HepG2 (cell line): Measurements from ENCODE around the gene TEAD3. TPM values are rescaled to one million over a fixed set of nuclear protein-coding genes. Genes with fewer than 3 reads are reported as not detected.

ENCODE experiments used
- ATAC-seq: fragments of 200-7000 bp; cut with Tn5 transposase; 3 replicates; pipeline ENCODE4 v1.9.1; 2020; ENCODE audit warnings: mild to moderate bottlenecking, moderate library complexity
- BruUV-seq: library from RNA; stranded (reverse); fragments of 400-500 nt; replicated peaks from 2 replicates; lab custom pipeline; 2021; lab: Mats Ljungman, UMichigan
- CTCF ChIA-PET: fragments of 300-600 bp; formaldehyde crosslinking; extraction: SDS; loops from one replicate; lab custom pipeline; 2021; ENCODE audit warnings: low total read pairs, inconsistent platforms, low intra/inter-chr PET ratio; lab: Yijun Ruan, JAX
- POLR2A ChIA-PET: fragments of 350-600 bp; sonication (Branson Sonifier 250); formaldehyde crosslinking; loops from one replicate; lab custom pipeline; 2020; ENCODE audit warnings: antibody characterized with exemption, inconsistent platforms; lab: Yijun Ruan, JAX
- DNase-seq: peaks from one replicate; pipeline ENCODE4 v3.0.0-alpha.2; 2015; ENCODE audit warnings: low spot score
- FAIRE-seq: peaks from 3 replicates; lab custom pipeline; 2011; peaks lifted over from hg19 to GRCh38; lab: Jason Lieb, UNC
- H2AFZ ChIP-seq: one replicate; pipeline ENCODE4 v1.6.1; 2011; ENCODE audit warnings: low read length, inconsistent platforms
- H3K27ac ChIP-seq: fragments of 300-600 bp; 3 replicates; pipeline ENCODE4 v1.8.0; 2011; ENCODE audit warnings: mixed run types, mild to moderate bottlenecking, mixed read lengths, low read length, inconsistent platforms; ENCODE audit not compliant: insufficient read depth; ENCODE audit errors: extremely low read length
- H3K27me3 ChIP-seq, 2 experiments: fragments of 200-600 bp in 1 of 2; 2 replicates in 1 of 2; 3 replicates in 1 of 2; pipeline versions ENCODE4 v1.6.0 to v1.8.0; 2011; ENCODE audit warnings: low read length in 2 of 2, mild to moderate bottlenecking in 2 of 2, moderate library complexity in 2 of 2, inconsistent platforms in 1 of 2; ENCODE audit not compliant: insufficient read depth in 2 of 2, control insufficient read depth in 1 of 2
- H3K36me3 ChIP-seq, 2 experiments: fragments of 200-600 bp in 1 of 2; replicated peaks in 1 of 2; 2 replicates in 1 of 2; 3 replicates in 1 of 2; pipeline versions ENCODE4 v1.5.1 to v1.8.0; 2011; ENCODE audit warnings: low read length in 2 of 2, inconsistent platforms in 1 of 2; ENCODE audit not compliant: insufficient read depth in 2 of 2, control insufficient read depth in 1 of 2
- H3K4me1 ChIP-seq: 2 replicates; pipeline ENCODE4 v1.5.1; 2012; ENCODE audit warnings: low read length, inconsistent platforms; ENCODE audit not compliant: insufficient read depth
- H3K4me2 ChIP-seq: 2 replicates; pipeline ENCODE4 v1.6.0; 2011; ENCODE audit warnings: low read depth, low read length, inconsistent platforms
- H3K4me3 ChIP-seq, 3 experiments: fragments of 200-600 bp in 1 of 3; sonication (generic), shearing (Covaris generic) in 1 of 3; replicated peaks in 1 of 3; 2 replicates each; pipeline ENCODE4 v1.5.1; 2011 to 2016; ENCODE audit warnings: low read length in 3 of 3, inconsistent platforms in 2 of 3, low read depth in 2 of 3, mild to moderate bottlenecking in 2 of 3, control low read depth in 1 of 3, mixed read lengths in 1 of 3; ENCODE audit not compliant: insufficient read depth in 1 of 3
- H3K79me2 ChIP-seq: one replicate; pipeline ENCODE4 v1.6.1; 2011; ENCODE audit warnings: low read length, inconsistent platforms; ENCODE audit not compliant: insufficient read depth
- H3K9ac ChIP-seq: 2 replicates; pipeline ENCODE4 v1.6.0; 2011; ENCODE audit warnings: mild to moderate bottlenecking, low read depth, low read length, inconsistent platforms; ENCODE audit not compliant: insufficient read depth
- H3K9me3 ChIP-seq: 2 replicates; pipeline ENCODE4 v1.5.1; 2012; ENCODE audit warnings: mild to moderate bottlenecking, low read length
- H4K20me1 ChIP-seq: 2 replicates; pipeline ENCODE4 v1.6.0; 2011; ENCODE audit warnings: inconsistent platforms, mild to moderate bottlenecking, low read length, moderate library complexity; ENCODE audit not compliant: insufficient read depth
- ATF7 ChIP-seq, 2 experiments: fragments of 450-650 bp in 1 of 2; sonication (generic) in 1 of 2; formaldehyde crosslinking in 1 of 2; IDR thresholded peaks; 2 replicates each; pipeline versions ENCODE4 v1.4.0 to v1.6.1; 2016 to 2020; ENCODE audit warnings: antibody characterized with exemption in 1 of 2, mild to moderate bottlenecking in 1 of 2, missing genetic modification reagents in 1 of 2
- FLYWCH1 ChIP-seq: sonication (generic); formaldehyde crosslinking; IDR thresholded peaks from 2 replicates; pipeline ENCODE4 v1.8.1; 2023; ENCODE audit warnings: mild to moderate bottlenecking, missing genetic modification reagents
- GTF3A ChIP-seq: sonication (generic); formaldehyde crosslinking; conservative IDR thresholded peaks from 2 replicates; pipeline ENCODE4 v1.4.0; 2020; ENCODE audit warnings: mild to moderate bottlenecking, missing genetic modification reagents
- KMT2B ChIP-seq: IDR thresholded peaks from 2 replicates; pipeline ENCODE4 v1.6.1; 2016; ENCODE audit warnings: missing genetic modification reagents, missing compliant biosample characterization
- MED1 ChIP-seq: sonication (generic); formaldehyde crosslinking; IDR thresholded peaks from 2 replicates; pipeline ENCODE4 v1.4.0; 2020; ENCODE audit warnings: missing genetic modification reagents
- NFYC ChIP-seq: IDR thresholded peaks from 2 replicates; pipeline ENCODE4 v1.6.1; 2016; ENCODE audit warnings: missing genetic modification reagents, missing compliant biosample characterization
- NR3C1 ChIP-seq: sonication (generic); formaldehyde crosslinking; IDR thresholded peaks from 2 replicates; pipeline ENCODE4 v1.4.0; 2020; ENCODE audit warnings: missing genetic modification reagents
- PCBP2 ChIP-seq: fragments of 200-400 bp; formaldehyde crosslinking; optimal IDR thresholded peaks from 2 replicates; pipeline ENCODE3; 2018; ENCODE audit warnings: low read length, low read depth; ENCODE audit not compliant: poor library complexity, severe bottlenecking
- SKIL ChIP-seq: sonication (generic); formaldehyde crosslinking; IDR thresholded peaks from 2 replicates; pipeline ENCODE4 v1.8.0; 2022; ENCODE audit warnings: missing genetic modification reagents, mild to moderate bottlenecking, moderate library complexity, borderline replicate concordance
- TARDBP ChIP-seq: sonication (generic); formaldehyde crosslinking; IDR thresholded peaks from 2 replicates; pipeline ENCODE4 v1.8.0; 2022; ENCODE audit warnings: mild to moderate bottlenecking, missing genetic modification reagents
- TSC22D2 ChIP-seq: sonication (generic); formaldehyde crosslinking; IDR thresholded peaks from 2 replicates; pipeline ENCODE4 v1.5.1; 2020; ENCODE audit warnings: missing genetic modification reagents, mild to moderate bottlenecking, borderline replicate concordance
- U2AF1 ChIP-seq: fragments of 200-400 bp; formaldehyde crosslinking; optimal IDR thresholded peaks from 2 replicates; pipeline ENCODE3; 2017; ENCODE audit warnings: mild to moderate bottlenecking, low read depth, low read length
- USF2 ChIP-seq, 2 experiments: sonication (generic) in 1 of 2; formaldehyde crosslinking in 1 of 2; IDR thresholded peaks; 2 replicates each; pipeline versions ENCODE4 v1.5.1 to v1.6.1; 2011 to 2020; ENCODE audit warnings: borderline replicate concordance in 1 of 2, low read depth in 1 of 2, low read length in 1 of 2, mild to moderate bottlenecking in 1 of 2, missing genetic modification reagents in 1 of 2, moderate library complexity in 1 of 2
- ZNF143 ChIP-seq: sonication (generic); formaldehyde crosslinking; IDR thresholded peaks from 2 replicates; pipeline ENCODE4 v1.4.0; 2020; ENCODE audit warnings: missing genetic modification reagents
- ZNF264 ChIP-seq: sonication (generic); formaldehyde crosslinking; IDR thresholded peaks from 2 replicates; pipeline ENCODE4 v1.4.0; 2020; ENCODE audit warnings: missing genetic modification reagents
- ZNF556 ChIP-seq: sonication (generic); formaldehyde crosslinking; IDR thresholded peaks from 2 replicates; pipeline ENCODE4 v1.4.0; 2020; ENCODE audit warnings: mild to moderate bottlenecking, missing genetic modification reagents, borderline replicate concordance
- ZNF564 ChIP-seq: sonication (generic); formaldehyde crosslinking; IDR thresholded peaks from 2 replicates; pipeline ENCODE4 v1.8.1; 2023; ENCODE audit warnings: mild to moderate bottlenecking, missing genetic modification reagents
- ZNF703 ChIP-seq: sonication (generic); formaldehyde crosslinking; IDR thresholded peaks from 2 replicates; pipeline ENCODE4 v1.5.1; 2020; ENCODE audit warnings: missing genetic modification reagents, mild to moderate bottlenecking, moderate library complexity, borderline replicate concordance
- ZNF768 ChIP-seq: sonication (generic); formaldehyde crosslinking; IDR thresholded peaks from 2 replicates; pipeline ENCODE4 v1.4.0; 2020; ENCODE audit warnings: missing genetic modification reagents
- WGBS: methylation state at CpG from one replicate; pipeline ENCODE4 v1.1.6; 2017; ENCODE audit warnings: low lambda C conversion rate; 5-methylcytosine and 5-hydroxymethylcytosine counted together
- in situ Hi-C: cut with HindIII; loops from 2 replicates; pipeline ENCODE4 v1.10.0; 2017; ENCODE audit warnings: low pct_unique_long_range_greater_than_20kb; ENCODE audit not compliant: extremely low pct_ligation_motif_present
- intact Hi-C: fragments of 100-400 bp; cut with micrococcal nuclease; formaldehyde crosslinking; loops from one replicate; pipeline ENCODE4 v1.10.0; 2022; ENCODE audit not compliant: unreplicated experiment
- polyA plus RNA-seq, 8 experiments: library from polyadenylated mRNA; depleted of rRNA in 3 of 8; stranded (reverse) in 7 of 8; unstranded in 1 of 8; fragments of >200 nt; fragmentation: Illumina TruSeq in 4 of 8; extraction: Trizol in 4 of 8; gene quantifications; 2 replicates each; pipeline versions ENCODE4 v1.2.1 to v1.2.3, GENCODE V29; 2011 to 2016; ENCODE audit warnings: low read depth in 4 of 8, missing spikeins in 1 of 8, mixed read lengths in 1 of 8; ENCODE audit not compliant: insufficient read depth in 1 of 8
- total RNA-seq, 5 experiments: library from RNA; depleted of rRNA; stranded (reverse); fragments of >200 nt; fragmentation: Illumina TruSeq; extraction: Trizol; gene quantifications; 2 replicates each; pipeline ENCODE4 v1.2.3, GENCODE V29; 2016; ENCODE audit warnings: low read depth in 1 of 5

TEAD3 gene
- total and polyA plus RNA-seq, 2 of the 13 experiments (the other 11 are each of a cell fraction or from before 2014, with no cell fraction given): 15.1 to 16.5 TPM

GRCh38 chr6:35493307-35493983, 3.4 kb downstream of the TEAD3 start:
- Histone ChIP-seq H3K27ac (no peak overlapping the region), H3K4me3 (no peak overlapping the region), H3K79me2 (peaks cover 53% of the 10 kb centered on the region), H4K20me1 (peaks cover 49% of the 10 kb centered on the region; the same call in 1 of the 2 replicates), H3K9me3 (no peaks in the 10 kb centered on the region), H3K27me3 (peaks cover 0 to 6% of the 10 kb centered on the region in 2 experiments; a peak in 2 of 5 replicates), H3K4me2 (no peak overlapping the region), H3K9ac (no peak overlapping the region), H3K36me3 (peaks cover 0 to 2% of the 10 kb centered on the region in 2 experiments; a peak in 1 of 5 replicates), H2AFZ (no peak overlapping the region), H3K4me1 (peaks cover 59% of the 10 kb centered on the region)
- FAIRE-seq (no peak), ATAC-seq (no peak), DNase-seq (no peak)
- intact Hi-C loops (no loop called here), in situ Hi-C loops (no loop called here)
- ChIA-PET POLR2A (no interaction called here), CTCF (no interaction called here)
- no TSS peak for BruUV-seq
- 96% methylated on average over 28 of the region's 28 CpGs for WGBS
- TF ChIP-seq NR3C1 (CRISPR knock-in tag) (no peak), KMT2B (CRISPR knock-in tag) (no peak), PCBP2 (no peak), FLYWCH1 (CRISPR knock-in tag) (no peak), USF2 (IDR thresholded peaks at IDR 0.05; ENCODE audit: low read depth, low read length) (no peak), USF2 (CRISPR knock-in tag; IDR thresholded peaks at IDR 0.05; ENCODE audit: borderline replicate concordance) (no peak), ATF7 (IDR thresholded peaks at IDR 0.05) (no peak), ATF7 (CRISPR knock-in tag; IDR thresholded peaks at IDR 0.05) (0 out of 2 replicates have a peak, but pooled peaks have one; percentile 25), ZNF768 (CRISPR knock-in tag) (0 out of 2 replicates have a peak, but pooled peaks have one; percentile 15), U2AF1 (no peak), ZNF564 (CRISPR knock-in tag) (no peak), TARDBP (CRISPR knock-in tag) (0 out of 2 replicates have a peak, but pooled peaks have one; percentile 39), NFYC (no peak), GTF3A (no peak), TSC22D2 (CRISPR knock-in tag) (no peak), ZNF703 (CRISPR knock-in tag) (no peak), ZNF264 (CRISPR knock-in tag) (no peak), MED1 (CRISPR knock-in tag) (no peak), ZNF556 (CRISPR knock-in tag) (no peak), ZNF143 (CRISPR knock-in tag) (no peak), SKIL (0 out of 2 replicates have a peak, but pooled peaks have one; percentile 20)
